RWPE1 (cell line): ENCODE measurements around the gene EZH1.
A peak's percentile ranks its signal among the peaks of the same experiment; 100 is the strongest.

Experiments used
- CTCF ChIA-PET: fragments of 350-600 bp; sonication (Branson Sonifier 250); formaldehyde crosslinking; extraction: SDS; loops from one replicate; lab custom pipeline; 2021; lab: Yijun Ruan, JAX
- POLR2A ChIA-PET: fragments of 400-600 bp; formaldehyde crosslinking; extraction: SDS; loops from one replicate; lab custom pipeline; 2020; ENCODE audit warnings: antibody characterized with exemption; ENCODE audit not compliant: low non-redundant PET; lab: Yijun Ruan, JAX
- DNase-seq: peaks from one replicate; pipeline ENCODE4 v3.0.0; 2012; ENCODE audit warnings: low spot score
- H3K27ac ChIP-seq: fragments of 450-650 bp; 2 replicates; pipeline ENCODE4 v1.5.1; 2017
- TF ChIP-seq, protein P1 (sequence below): fragments of 450-650 bp; conservative IDR thresholded peaks from 2 replicates; pipeline ENCODE4 v1.5.1; 2017; ENCODE audit warnings: low read depth, mild to moderate bottlenecking

The EZH1 gene

DNA sequence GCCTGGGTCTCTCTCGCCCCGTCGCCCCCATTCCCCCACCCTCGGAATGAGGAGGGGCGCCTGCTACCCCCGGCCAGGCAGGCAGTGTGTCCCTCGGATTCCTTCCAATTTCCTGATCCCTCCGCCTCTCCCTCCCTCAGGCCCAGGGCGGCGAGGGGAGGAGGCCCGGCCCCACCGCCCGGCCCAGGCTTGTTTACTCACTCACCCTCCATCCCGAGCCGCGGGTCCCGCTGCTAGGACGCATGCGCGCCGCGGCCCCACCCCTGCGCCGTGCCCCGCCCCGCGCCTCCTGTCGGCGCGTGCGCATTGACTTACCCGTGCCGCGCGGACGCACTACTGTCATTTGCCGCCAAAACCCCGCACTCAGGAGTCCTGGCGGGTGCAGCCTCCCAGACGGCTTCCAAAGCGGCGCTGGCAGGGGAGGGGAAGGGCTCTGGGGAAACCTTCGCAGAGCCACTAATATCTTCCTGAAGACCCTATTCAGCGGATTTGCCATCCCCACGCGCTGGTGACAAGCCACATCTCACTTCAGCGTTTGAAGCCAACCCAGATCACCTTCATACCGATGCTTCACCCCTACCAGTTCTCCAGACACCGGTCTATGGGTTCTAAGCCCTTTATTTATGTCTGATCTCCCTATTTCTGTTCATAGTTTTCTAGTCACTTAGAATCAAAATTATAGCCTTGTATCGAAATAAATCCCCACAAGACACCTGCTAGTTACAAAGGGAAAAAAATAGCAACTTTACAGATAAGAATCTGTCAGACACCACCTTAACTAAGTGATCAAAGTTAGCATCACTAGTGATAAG lies at the start of gene EZH1:
Gene EZH1, minus strand, starts transcription at position 235 of the 812 bp plus-strand sequence. CDS start 16,099 bp downstream, outside the sequence.
- ChIA-PET CTCF (no interaction called here), POLR2A (no interaction called here)
- peak; percentile 100 for DNase-seq
- TF ChIP-seq, protein P1, sequence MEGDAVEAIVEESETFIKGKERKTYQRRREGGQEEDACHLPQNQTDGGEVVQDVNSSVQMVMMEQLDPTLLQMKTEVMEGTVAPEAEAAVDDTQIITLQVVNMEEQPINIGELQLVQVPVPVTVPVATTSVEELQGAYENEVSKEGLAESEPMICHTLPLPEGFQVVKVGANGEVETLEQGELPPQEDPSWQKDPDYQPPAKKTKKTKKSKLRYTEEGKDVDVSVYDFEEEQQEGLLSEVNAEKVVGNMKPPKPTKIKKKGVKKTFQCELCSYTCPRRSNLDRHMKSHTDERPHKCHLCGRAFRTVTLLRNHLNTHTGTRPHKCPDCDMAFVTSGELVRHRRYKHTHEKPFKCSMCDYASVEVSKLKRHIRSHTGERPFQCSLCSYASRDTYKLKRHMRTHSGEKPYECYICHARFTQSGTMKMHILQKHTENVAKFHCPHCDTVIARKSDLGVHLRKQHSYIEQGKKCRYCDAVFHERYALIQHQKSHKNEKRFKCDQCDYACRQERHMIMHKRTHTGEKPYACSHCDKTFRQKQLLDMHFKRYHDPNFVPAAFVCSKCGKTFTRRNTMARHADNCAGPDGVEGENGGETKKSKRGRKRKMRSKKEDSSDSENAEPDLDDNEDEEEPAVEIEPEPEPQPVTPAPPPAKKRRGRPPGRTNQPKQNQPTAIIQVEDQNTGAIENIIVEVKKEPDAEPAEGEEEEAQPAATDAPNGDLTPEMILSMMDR = no peak
- H3K27ac ChIP-seq = peak within 1 kb of the TSS; percentile 86

DNA sequence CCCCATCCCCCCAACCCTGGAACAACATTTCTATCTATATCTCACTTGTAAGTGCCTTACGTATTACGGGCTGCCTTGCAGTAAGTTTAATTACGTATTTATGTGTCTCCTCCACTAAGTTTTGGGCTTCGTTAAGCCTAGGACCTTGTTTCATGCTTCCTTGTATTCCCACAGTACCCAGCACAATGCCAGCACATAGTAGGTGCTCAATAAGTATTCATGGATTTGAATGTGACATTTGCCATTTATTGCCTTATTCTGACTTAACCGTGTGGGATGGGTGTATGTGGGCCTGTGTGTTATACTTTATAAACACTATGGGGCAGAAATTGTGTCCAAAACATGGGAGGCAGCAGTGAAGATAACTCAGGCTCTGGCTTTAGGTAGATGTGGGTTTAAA lies 47.7 kb upstream of the EZH1 start:
- CTCF ChIA-PET = no interaction called here
- TF ChIP-seq, protein P1 = no peak
- POLR2A ChIA-PET = interaction anchor here (0.7 kb wide), 1 partner anchor 31 kb away, joined by 4 read pairs; the partner anchor contains the start of gene BECN1
- DNase-seq = no peak
- H3K27ac ChIP-seq = no peak overlapping the region

DNA sequence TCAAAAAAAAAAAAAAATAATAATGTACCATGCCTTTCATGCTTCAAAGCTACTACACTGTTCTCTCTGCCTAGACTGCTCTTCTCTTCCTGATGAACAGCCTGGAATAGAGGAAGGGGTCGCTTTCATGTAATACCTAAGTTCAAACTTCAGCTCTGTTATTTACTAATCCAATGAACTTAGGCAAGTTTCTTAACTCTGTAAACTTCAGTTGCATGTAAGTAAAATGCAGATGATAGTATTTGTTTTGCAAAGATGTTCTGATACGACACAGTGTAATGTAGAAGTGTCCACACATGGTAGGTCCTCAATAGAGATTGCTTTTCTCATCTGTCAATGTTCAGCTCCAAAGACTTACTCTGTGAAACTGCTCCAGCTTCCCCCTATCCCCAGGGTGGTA lies 47.1 kb upstream of the EZH1 start:
- TF ChIP-seq, protein P1 = no peak
- CTCF ChIA-PET = interaction anchor here (0.7 to 0.9 kb wide), 2 partner anchors 15 to 33 kb away, joined by 4 read pairs; no protein-coding TSS in a partner anchor
- DNase-seq = no peak
- H3K27ac ChIP-seq = no peak overlapping the region
- POLR2A ChIA-PET = interaction anchor here (0.7 kb wide), 2 partner anchors 32 kb away, joined by 4 read pairs; partner anchors contain the start of gene BECN1

DNA sequence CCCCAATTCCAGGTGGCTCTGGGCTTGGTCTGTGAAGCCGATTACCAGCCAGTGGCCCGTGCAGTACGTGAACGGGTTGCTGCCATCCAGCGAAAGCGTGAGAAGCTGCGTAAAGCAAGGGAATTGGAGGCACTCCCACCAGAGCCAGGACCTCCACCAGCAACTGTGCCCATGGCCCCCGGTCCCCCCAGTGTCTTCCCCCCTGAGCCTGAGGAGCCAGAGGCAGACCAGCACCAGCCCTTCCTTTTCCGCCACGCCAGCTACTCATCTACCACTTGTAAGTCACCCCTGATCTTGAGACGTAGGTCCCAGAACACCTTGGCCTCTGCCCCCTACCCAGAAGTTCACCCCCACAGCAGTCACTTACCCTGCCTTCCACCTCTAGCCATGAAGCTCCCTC lies 42.4 kb upstream of the EZH1 start:
- ChIA-PET POLR2A (no interaction called here), CTCF (interaction anchor here (0.9 kb wide), 1 partner anchor 201 kb away, joined by 3 read pairs; no protein-coding TSS in a partner anchor)
- TF ChIP-seq, protein P1 = no peak
- H3K27ac ChIP-seq = no peak overlapping the region
- DNase-seq = no peak

DNA sequence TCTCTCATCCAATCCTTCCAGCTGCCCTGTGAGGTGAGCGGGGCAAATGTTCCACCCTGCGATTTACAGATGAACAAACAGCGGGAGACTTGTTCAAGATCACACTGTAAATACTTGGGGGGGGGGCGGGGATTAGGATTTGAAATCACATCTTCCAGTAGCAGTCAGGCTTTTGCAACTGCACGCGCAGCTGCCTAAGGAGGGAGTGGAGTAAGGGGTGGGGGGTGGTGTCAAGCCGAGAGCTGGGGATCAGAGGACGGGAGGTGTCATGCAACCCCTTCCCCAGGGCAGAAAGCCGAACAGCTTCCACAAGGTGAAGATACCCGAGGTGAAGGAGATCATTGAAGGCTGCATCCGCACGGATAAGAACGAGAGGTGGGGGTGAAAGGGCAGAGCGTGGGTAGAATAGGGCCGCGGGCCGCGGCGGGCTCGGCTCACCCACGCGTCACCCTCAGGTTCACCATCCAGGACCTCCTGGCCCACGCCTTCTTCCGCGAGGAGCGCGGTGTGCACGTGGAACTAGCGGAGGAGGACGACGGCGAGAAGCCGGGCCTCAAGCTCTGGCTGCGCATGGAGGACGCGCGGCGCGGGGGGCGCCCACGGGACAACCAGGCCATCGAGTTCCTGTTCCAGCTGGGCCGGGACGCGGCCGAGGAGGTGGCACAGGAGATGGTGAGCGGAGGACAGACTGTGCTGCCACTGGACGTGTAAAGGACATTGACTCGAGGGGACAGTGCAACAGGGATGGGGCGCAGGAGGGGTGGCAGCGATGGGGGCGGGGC lies 40.2 kb upstream of the EZH1 start:
- no peak for DNase-seq
- ChIA-PET POLR2A (no interaction called here), CTCF (interaction anchor here (0.9 kb wide), 1 partner anchor 24 kb away, joined by 3 read pairs; the partner anchor contains the start of gene RAMP2)

DNA sequence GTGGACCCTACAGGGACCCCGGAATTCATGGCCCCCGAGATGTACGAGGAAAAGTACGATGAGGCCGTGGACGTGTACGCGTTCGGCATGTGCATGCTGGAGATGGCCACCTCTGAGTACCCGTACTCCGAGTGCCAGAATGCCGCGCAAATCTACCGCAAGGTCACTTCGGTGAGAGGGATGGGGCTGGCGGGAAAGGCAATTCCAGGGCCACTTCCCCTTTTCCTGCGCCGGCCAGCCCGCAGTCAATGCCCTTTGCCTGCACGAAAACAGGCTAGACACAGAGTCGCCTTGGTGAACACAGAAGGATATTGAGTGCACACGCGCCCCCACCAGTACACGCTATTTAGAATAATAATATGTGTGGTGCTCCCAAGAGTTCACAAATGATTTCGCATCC lies 39.6 kb upstream of the EZH1 start:
- no peak for DNase-seq
- ChIA-PET POLR2A (no interaction called here), CTCF (interaction anchor here (0.9 kb wide), 1 partner anchor 24 kb away, joined by 3 read pairs; the partner anchor contains the start of gene RAMP2)
- H3K27ac ChIP-seq = peak overlapping the region; percentile 60; the same call in 1 of the 2 replicates
- TF ChIP-seq, protein P1 = no peak

More for the DNA sequence above, 40.2 kb upstream of the EZH1 start:
- no peak overlapping the region for H3K27ac ChIP-seq
- TF ChIP-seq, protein P1 = no peak
